ENCODE results near the gene STKLD1. TPM values are rescaled to one million over a fixed set of nuclear protein-coding genes. Genes with fewer than 3 reads are reported as not detected.
A peak's percentile ranks its signal among the peaks of the same experiment; 100 is the strongest.

The STKLD1 gene
- total and polyA plus RNA-seq, 9 of the 15 experiments (the other 6 are each of a cell fraction or from before 2014, with no cell fraction given) = 0.10 to 0.65 (median 0.33) TPM; not detected in 2

GRCh38 chr9:133420392-133420827 lies 44.2 kb downstream of the STKLD1 start:
- FAIRE-seq (peak; percentile 57), DNase-seq (ENCODE audit: extremely low read depth in 1 of 4, low spot score in 3 of 4) (peak in 1 of 4 experiments; percentile 67), ATAC-seq (no peak)
- intact Hi-C loops (cut with micrococcal nuclease) = no loop called here
- peaks cover 24 to 39% of the 10 kb centered on the region in 2 experiments for H3K4me1 ChIP-seq (replicated peaks in 1 of 2; ENCODE audit: control insufficient read depth in 2 of 2, insufficient read depth in 2 of 2, low read length in 2 of 2)
- CTCF ChIA-PET (ENCODE audit: low intra/inter-chr PET ratio) = interaction anchor here (0.6 kb wide), 1 partner anchor 225 kb away, joined by 5 read pairs; no protein-coding TSS in a partner anchor
- H3K9me1 ChIP-seq (ENCODE audit: control insufficient read depth, insufficient read depth, low read length) = peaks cover 3% of the 10 kb centered on the region
- H2AFZ ChIP-seq (ENCODE audit: low read depth, low read length) = peak overlapping the region; percentile 38; the same call in 1 of the 2 replicates
- peaks cover 15% of the 10 kb centered on the region for H3K36me3 ChIP-seq (ENCODE audit: control insufficient read depth, insufficient read depth, low read length)
- no peak overlapping the region for H3K9ac ChIP-seq (ENCODE audit: insufficient read depth in 1 of 2, low read depth in 2 of 2, low read length in 2 of 2)
- H3K4me2 ChIP-seq (ENCODE audit: insufficient read depth, low read length) = no peak overlapping the region
- H3K27ac ChIP-seq (ENCODE audit: extremely low read depth, low read depth, low read length) = no peak overlapping the region
- H3K9me3 ChIP-seq (replicated peaks; ENCODE audit: control insufficient read depth, insufficient read depth, low read depth, low read length) = no peaks in the 10 kb centered on the region
- H4K20me1 ChIP-seq (replicated peaks; ENCODE audit: control insufficient read depth, insufficient read depth, low read length) = no peaks in the 10 kb centered on the region
- no peak overlapping the region for H3K4me3 ChIP-seq
- peaks cover 8 to 16% of the 10 kb centered on the region in 2 experiments; a peak in 4 of 5 replicates for H3K27me3 ChIP-seq (ENCODE audit: control insufficient read depth in 2 of 2, insufficient read depth in 2 of 2, low read length in 2 of 2)
- in situ Hi-C loops (cut with MboI) = no loop called here
- peaks cover 25% of the 10 kb centered on the region for H3K79me2 ChIP-seq (ENCODE audit: control insufficient read depth, insufficient read depth, low read length)
- WGBS (ENCODE audit: insufficient coverage, low coverage, missing lambda C conversion rate) = 15% methylated on average over 5 of the region's 5 CpGs
- BruUV-seq (replicated peaks) = no TSS peak
- POLR2A ChIA-PET = no interaction called here
- no peak for TF ChIP-seq MNT (conservative IDR thresholded peaks at IDR 0.05)
- no peak for TF ChIP-seq ZFP91 (CRISPR knock-in tag; IDR thresholded peaks at IDR 0.05)
- TF ChIP-seq CC2D1A (IDR thresholded peaks at IDR 0.05) = peak; percentile 95
- no peak for TF ChIP-seq MAFK (IDR thresholded peaks at IDR 0.05; ENCODE audit: low read length)
- TF ChIP-seq HINFP (tag; conservative IDR thresholded peaks at IDR 0.05; ENCODE audit: low read depth) = peak; percentile 91
- TF ChIP-seq ZNF589 (CRISPR knock-in tag; IDR thresholded peaks at IDR 0.05; ENCODE audit: low read depth) = no peak
- TF ChIP-seq ZNF780A (CRISPR knock-in tag; IDR thresholded peaks at IDR 0.05) = no peak
- peak; percentile 52; the same call in 1 of the 2 replicates for TF ChIP-seq SPI1 (IDR thresholded peaks at IDR 0.05; ENCODE audit: borderline replicate concordance, low read depth, low read length)
- TF ChIP-seq PURB (CRISPR knock-in tag; IDR thresholded peaks at IDR 0.05; ENCODE audit: low read depth) = no peak
- no peak for TF ChIP-seq ZNF639 (CRISPR knock-in tag; conservative IDR thresholded peaks at IDR 0.05 in 1 of 2, IDR thresholded peaks at IDR 0.05 in 1 of 2)
- TF ChIP-seq ZBTB5 (IDR thresholded peaks at IDR 0.05) = peak; percentile 93
- no peak for TF ChIP-seq FOXJ3 (CRISPR knock-in tag; IDR thresholded peaks at IDR 0.05)
- no peak for TF ChIP-seq ZNF133 (CRISPR knock-in tag; IDR thresholded peaks at IDR 0.05)

Measured in K562 (cell line).